IMR-90 (cell line): ENCODE measurements around the gene TMED3. TPM values are rescaled to one million over a fixed set of nuclear protein-coding genes. Genes with fewer than 3 reads are reported as not detected.

Experiments used
- ATAC-seq: fragments of 200-7000 bp; cut with Tn5 transposase; 2 replicates; pipeline ENCODE4 v1.9.1; 2020; ENCODE audit warnings: low read depth, mild to moderate bottlenecking, moderate library complexity
- BruUV-seq: library from RNA; stranded (reverse); fragments of 400-500 nt; replicated peaks from 2 replicates; lab custom pipeline; 2021; lab: Mats Ljungman, UMichigan
- CTCF ChIA-PET: fragments of 300-600 bp; formaldehyde crosslinking; extraction: SDS; loops from one replicate; lab custom pipeline; 2021; ENCODE audit warnings: antibody characterized with exemption; lab: Yijun Ruan, JAX
- POLR2A ChIA-PET: fragments of 300-600 bp; sonication (Branson Sonifier 250); formaldehyde crosslinking; loops from one replicate; lab custom pipeline; 2022; ENCODE audit warnings: antibody characterized with exemption; ENCODE audit not compliant: unreplicated experiment; lab: Charles Lee
- DNase-seq: peaks from one replicate; pipeline ENCODE4 v3.0.0; 2013
- H2AFZ ChIP-seq: replicated peaks from 2 replicates; pipeline ENCODE3; 2013; ENCODE audit warnings: low read length, mild to moderate bottlenecking; ENCODE audit not compliant: poor library complexity
- H2AK5ac ChIP-seq: 2 replicates; pipeline ENCODE4 v1.6.1; 2013; ENCODE audit warnings: low read depth, low read length, inconsistent platforms
- H2AK9ac ChIP-seq: replicated peaks from 2 replicates; pipeline ENCODE3; 2013; ENCODE audit warnings: mild to moderate bottlenecking, low read depth, low read length, moderate library complexity; ENCODE audit not compliant: poor library complexity
- H2BK120ac ChIP-seq: 2 replicates; pipeline ENCODE4 v1.6.1; 2013; ENCODE audit warnings: low read depth, low read length, inconsistent platforms
- H2BK15ac ChIP-seq: 3 replicates; pipeline ENCODE4 v1.6.1; 2013; ENCODE audit warnings: low read depth, low read length, inconsistent platforms
- H2BK20ac ChIP-seq: 2 replicates; pipeline ENCODE4 v1.6.1; 2013; ENCODE audit warnings: low read depth, mild to moderate bottlenecking, inconsistent platforms, low read length, moderate library complexity
- H2BK5ac ChIP-seq: 2 replicates; pipeline ENCODE4 v1.6.1; 2013; ENCODE audit warnings: mild to moderate bottlenecking, low read depth, low read length, inconsistent platforms; ENCODE audit not compliant: poor library complexity, severe bottlenecking
- H3K14ac ChIP-seq: replicated peaks from 2 replicates; pipeline ENCODE4 v1.6.1; 2013; ENCODE audit warnings: low read depth, low read length, inconsistent platforms
- H3K18ac ChIP-seq: 2 replicates; pipeline ENCODE4 v1.6.1; 2013; ENCODE audit warnings: low read depth, low read length, control low read depth
- H3K23ac ChIP-seq: 2 replicates; pipeline ENCODE4 v1.6.1; 2013; ENCODE audit warnings: low read depth, low read length, inconsistent platforms
- H3K27ac ChIP-seq: 2 replicates; pipeline ENCODE4 v1.5.1; 2013; ENCODE audit warnings: mild to moderate bottlenecking, control low read depth, low read length; ENCODE audit not compliant: insufficient read depth
- H3K27me3 ChIP-seq: 2 replicates; pipeline ENCODE4 v1.6.1; 2013; ENCODE audit warnings: low read length; ENCODE audit not compliant: control insufficient read depth, insufficient read depth
- H3K36me3 ChIP-seq: 2 replicates; pipeline ENCODE4 v1.6.1; 2013; ENCODE audit warnings: low read length, mixed read lengths; ENCODE audit not compliant: control insufficient read depth, insufficient read depth
- H3K4ac ChIP-seq: 2 replicates; pipeline ENCODE4 v1.6.1; 2013; ENCODE audit warnings: low read depth, low read length, inconsistent platforms
- H3K4me1 ChIP-seq: 2 replicates; pipeline ENCODE4 v1.6.1; 2013; ENCODE audit warnings: low read length, mixed read lengths; ENCODE audit not compliant: control insufficient read depth, insufficient read depth
- H3K4me2 ChIP-seq: 2 replicates; pipeline ENCODE4 v1.6.1; 2013; ENCODE audit warnings: low read depth, mild to moderate bottlenecking, control low read depth, low read length, moderate library complexity
- H3K4me3 ChIP-seq: 2 replicates; pipeline ENCODE4 v1.5.1; 2013; ENCODE audit warnings: low read depth, mild to moderate bottlenecking, control low read depth, low read length, moderate library complexity; ENCODE audit not compliant: insufficient read depth
- H3K56ac ChIP-seq: 2 replicates; pipeline ENCODE4 v1.6.1; 2013; ENCODE audit warnings: low read length, inconsistent platforms; ENCODE audit not compliant: insufficient read depth; ENCODE audit errors: extremely low read depth
- H3K79me1 ChIP-seq, 2 experiments: 2 replicates each; pipeline ENCODE4 v1.6.1; 2013; ENCODE audit warnings: low read length in 2 of 2, inconsistent platforms in 1 of 2, low read depth in 1 of 2
- H3K9ac ChIP-seq: 2 replicates; pipeline ENCODE4 v1.6.1; 2013; ENCODE audit warnings: low read depth, low read length, control low read depth
- H3K9me1 ChIP-seq: 2 replicates; pipeline ENCODE4 v1.6.1; 2013; ENCODE audit warnings: low read length, inconsistent platforms; ENCODE audit not compliant: insufficient read depth
- H3K9me3 ChIP-seq: 2 replicates; pipeline ENCODE4 v1.6.1; 2013; ENCODE audit warnings: low read length; ENCODE audit not compliant: control insufficient read depth, insufficient read depth
- H4K20me1 ChIP-seq: 2 replicates; pipeline ENCODE4 v1.6.1; 2013; ENCODE audit warnings: low read length, inconsistent platforms; ENCODE audit not compliant: insufficient read depth
- H4K5ac ChIP-seq: 2 replicates; pipeline ENCODE4 v1.6.1; 2013; ENCODE audit warnings: mild to moderate bottlenecking, low read depth, low read length, control low read depth
- H4K8ac ChIP-seq, 2 experiments: 2 replicates each; pipeline ENCODE4 v1.6.1; 2013; ENCODE audit warnings: low read depth in 2 of 2, low read length in 2 of 2, control low read depth in 1 of 2, inconsistent platforms in 1 of 2
- H4K91ac ChIP-seq: 2 replicates; pipeline ENCODE4 v1.6.1; 2013; ENCODE audit warnings: low read depth, low read length, inconsistent platforms; ENCODE audit not compliant: insufficient read depth
- BHLHE40 ChIP-seq: fragments of 150-350 bp; IDR thresholded peaks from 2 replicates; pipeline ENCODE4 v1.6.1; 2016; ENCODE audit warnings: mild to moderate bottlenecking, low read depth, low read length
- CEBPB ChIP-seq: IDR thresholded peaks from 2 replicates; pipeline ENCODE4 v1.6.1; 2012; ENCODE audit warnings: low read depth, low read length, improper control_type of control experiment
- CHD1 ChIP-seq: IDR thresholded peaks from 2 replicates; pipeline ENCODE4 v1.6.1; 2012; ENCODE audit warnings: low read depth, low read length, improper control_type of control experiment
- FOS ChIP-seq: fragments of 150-350 bp; IDR thresholded peaks from 2 replicates; pipeline ENCODE4 v1.6.1; 2016; ENCODE audit warnings: low read depth, low read length
- MAFK ChIP-seq: IDR thresholded peaks from 2 replicates; pipeline ENCODE4 v1.6.1; 2012; ENCODE audit warnings: low read depth, low read length, improper control_type of control experiment
- MAZ ChIP-seq: IDR thresholded peaks from 2 replicates; pipeline ENCODE4 v1.6.1; 2012; ENCODE audit warnings: low read depth, mild to moderate bottlenecking, low read length, improper control_type of control experiment, moderate library complexity, borderline replicate concordance
- MXI1 ChIP-seq: IDR thresholded peaks from 2 replicates; pipeline ENCODE4 v1.6.1; 2012; ENCODE audit warnings: low read depth, mild to moderate bottlenecking, low read length, moderate library complexity, borderline replicate concordance
- NFE2L2 ChIP-seq: fragments of 150-350 bp; IDR thresholded peaks from 2 replicates; pipeline ENCODE4 v1.6.1; 2016; ENCODE audit warnings: low read depth, mild to moderate bottlenecking, low read length
- POLR2A ChIP-seq: IDR thresholded peaks from 2 replicates; pipeline ENCODE4 v1.6.1; 2012; ENCODE audit warnings: mild to moderate bottlenecking, low read depth, low read length
- RAD21 ChIP-seq: IDR thresholded peaks from 2 replicates; pipeline ENCODE4 v1.6.1; 2012; ENCODE audit warnings: low read length, improper control_type of control experiment
- RCOR1 ChIP-seq: IDR thresholded peaks from 2 replicates; pipeline ENCODE4 v1.6.1; 2012; ENCODE audit warnings: mild to moderate bottlenecking, low read length, improper control_type of control experiment; ENCODE audit not compliant: insufficient replicate concordance
- RFX5 ChIP-seq: IDR thresholded peaks from 2 replicates; pipeline ENCODE4 v1.8.0; 2012; ENCODE audit warnings: low read depth, mild to moderate bottlenecking, low read length, moderate library complexity
- WGBS, 2 experiments: methylation state at CpG; one replicate each; pipeline versions ENCODE4 v1.1.5 to v1.1.7; 2013; ENCODE audit warnings: missing lambda C conversion rate in 2 of 2; ENCODE audit not compliant: insufficient read length in 1 of 2; ENCODE audit errors: extremely low coverage in 2 of 2; 5-methylcytosine and 5-hydroxymethylcytosine counted together
- dilution Hi-C: fragments of 300-500 bp; cut with HindIII; formaldehyde crosslinking; loops from one replicate; pipeline ENCODE4 v1.14.3; 2018; ENCODE audit warnings: low sequenced_read_pairs; ENCODE audit not compliant: unreplicated experiment
- in situ Hi-C: fragments of 300-500 bp; cut with MboI; formaldehyde crosslinking; loops from 3 replicates; pipeline ENCODE4 v1.14.3; 2019; ENCODE audit warnings: low sequenced_read_pairs, inconsistent platforms, mixed read lengths
- intact Hi-C: fragments of 100-400 bp; cut with micrococcal nuclease; formaldehyde crosslinking; loops from 2 replicates; pipeline ENCODE4 v1.10.0; 2022
- polyA plus RNA-seq, 3 experiments: library from polyadenylated mRNA; depleted of rRNA; stranded (reverse); fragments of >200 nt; gene quantifications; 2 replicates each; pipeline ENCODE4 v1.2.3, GENCODE V29; 2012; ENCODE audit warnings: low replicate concordance in 1 of 3
- total RNA-seq: library from RNA; depleted of rRNA; stranded (reverse); fragments of >200 nt; gene quantifications from 2 replicates; pipeline ENCODE4 v1.2.3, GENCODE V29; 2012
- TF ChIP-seq, protein P1 (sequence below): fragments of 150-350 bp; IDR thresholded peaks from 2 replicates; pipeline ENCODE4 v1.6.1; 2016; ENCODE audit warnings: low read depth, mild to moderate bottlenecking, low read length, moderate library complexity, borderline replicate concordance
- TF ChIP-seq, protein P2 (sequence below): conservative IDR thresholded peaks from 2 replicates; pipeline ENCODE4 v1.5.1; 2012; ENCODE audit warnings: mild to moderate bottlenecking, low read depth, low read length, improper control_type of control experiment

The TMED3 gene
- total and polyA plus RNA-seq, 2 of the 4 experiments (the other 2 are of a cell fraction): 170 to 237 TPM

DNA sequence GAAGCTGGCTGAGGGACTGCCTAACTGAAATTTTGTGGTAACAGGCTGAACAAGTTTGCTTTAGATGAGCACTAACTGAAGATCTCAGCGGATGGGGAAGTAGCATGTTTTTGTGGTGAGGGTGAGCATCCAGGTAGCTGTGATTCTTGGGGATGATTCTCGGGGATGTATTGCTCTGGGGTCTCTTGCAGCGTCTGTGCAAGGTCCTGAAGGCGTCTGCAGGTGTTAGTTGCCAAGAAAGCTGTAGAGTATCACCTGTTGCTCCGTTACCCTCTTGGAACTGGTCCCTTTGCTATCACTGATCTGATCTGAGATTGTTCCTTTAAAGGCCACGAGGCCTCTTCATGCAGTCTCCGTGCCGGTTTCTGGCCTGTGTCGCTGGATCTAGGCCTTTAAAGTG is 6.0 kb downstream of the TMED3 start:
- Histone ChIP-seq H2BK15ac (no peak overlapping the region), H4K5ac (no peak overlapping the region), H3K9me1 (peaks cover 18% of the 10 kb centered on the region), H2BK120ac (no peak overlapping the region), H3K9ac (no peak overlapping the region), H3K4me3 (no peak overlapping the region), H2AK9ac (no peak overlapping the region), H2AK5ac (no peak overlapping the region), H3K4me1 (peaks cover 6% of the 10 kb centered on the region; the same call in 1 of the 2 replicates), H3K4ac (no peak overlapping the region), H3K27ac (no peak overlapping the region), H3K18ac (no peak overlapping the region), H3K56ac (no peak overlapping the region), H4K8ac (no peak overlapping the region), H3K14ac (no peak overlapping the region), H3K9me3 (no peaks in the 10 kb centered on the region), H2AFZ (no peak overlapping the region), H3K79me1 (peaks cover 50 to 84% of the 10 kb centered on the region in 2 experiments), H2BK20ac (no peak overlapping the region), H3K4me2 (no peak overlapping the region), H4K20me1 (peaks cover 30% of the 10 kb centered on the region), H3K36me3 (peaks cover 68% of the 10 kb centered on the region), H4K91ac (no peak overlapping the region), H2BK5ac (no peak overlapping the region), H3K27me3 (no peaks in the 10 kb centered on the region), H3K23ac (no peak overlapping the region)
- ChIA-PET POLR2A (no interaction called here), CTCF (no interaction called here)
- DNase-seq (no peak), ATAC-seq (no peak)
- in situ Hi-C loops: no loop called here
- dilution Hi-C loops: no loop called here
- no peak for TF ChIP-seq RCOR1
- no peak for TF ChIP-seq CHD1
- TF ChIP-seq, protein P1, sequence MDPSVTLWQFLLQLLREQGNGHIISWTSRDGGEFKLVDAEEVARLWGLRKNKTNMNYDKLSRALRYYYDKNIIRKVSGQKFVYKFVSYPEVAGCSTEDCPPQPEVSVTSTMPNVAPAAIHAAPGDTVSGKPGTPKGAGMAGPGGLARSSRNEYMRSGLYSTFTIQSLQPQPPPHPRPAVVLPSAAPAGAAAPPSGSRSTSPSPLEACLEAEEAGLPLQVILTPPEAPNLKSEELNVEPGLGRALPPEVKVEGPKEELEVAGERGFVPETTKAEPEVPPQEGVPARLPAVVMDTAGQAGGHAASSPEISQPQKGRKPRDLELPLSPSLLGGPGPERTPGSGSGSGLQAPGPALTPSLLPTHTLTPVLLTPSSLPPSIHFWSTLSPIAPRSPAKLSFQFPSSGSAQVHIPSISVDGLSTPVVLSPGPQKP: no peak
- no peak for TF ChIP-seq RFX5
- TF ChIP-seq CEBPB: no peak
- TF ChIP-seq FOS: no peak
- no peak for TF ChIP-seq MAZ
- TF ChIP-seq RAD21: no peak
- no peak for TF ChIP-seq BHLHE40
- no peak for TF ChIP-seq POLR2A
- TF ChIP-seq, protein P2, sequence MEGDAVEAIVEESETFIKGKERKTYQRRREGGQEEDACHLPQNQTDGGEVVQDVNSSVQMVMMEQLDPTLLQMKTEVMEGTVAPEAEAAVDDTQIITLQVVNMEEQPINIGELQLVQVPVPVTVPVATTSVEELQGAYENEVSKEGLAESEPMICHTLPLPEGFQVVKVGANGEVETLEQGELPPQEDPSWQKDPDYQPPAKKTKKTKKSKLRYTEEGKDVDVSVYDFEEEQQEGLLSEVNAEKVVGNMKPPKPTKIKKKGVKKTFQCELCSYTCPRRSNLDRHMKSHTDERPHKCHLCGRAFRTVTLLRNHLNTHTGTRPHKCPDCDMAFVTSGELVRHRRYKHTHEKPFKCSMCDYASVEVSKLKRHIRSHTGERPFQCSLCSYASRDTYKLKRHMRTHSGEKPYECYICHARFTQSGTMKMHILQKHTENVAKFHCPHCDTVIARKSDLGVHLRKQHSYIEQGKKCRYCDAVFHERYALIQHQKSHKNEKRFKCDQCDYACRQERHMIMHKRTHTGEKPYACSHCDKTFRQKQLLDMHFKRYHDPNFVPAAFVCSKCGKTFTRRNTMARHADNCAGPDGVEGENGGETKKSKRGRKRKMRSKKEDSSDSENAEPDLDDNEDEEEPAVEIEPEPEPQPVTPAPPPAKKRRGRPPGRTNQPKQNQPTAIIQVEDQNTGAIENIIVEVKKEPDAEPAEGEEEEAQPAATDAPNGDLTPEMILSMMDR: no peak
- no peak for TF ChIP-seq MXI1
- TF ChIP-seq NFE2L2: no peak
- no peak for TF ChIP-seq MAFK
- intact Hi-C loops: no loop called here
- no TSS peak for BruUV-seq
- WGBS, 2 experiments: 95% methylated on average over 4 of the region's 9 CpGs; no CpG with 5 or more reads in 1 of the 2 experiments
